Diencephalon (tissue), 1 donor: Measurements from ENCODE around the gene SLC1A5. TPM values are rescaled to one million over a fixed set of nuclear protein-coding genes. Genes with fewer than 3 reads are reported as not detected.

Experiments
- small RNA-seq: library from RNA; depleted of rRNA; stranded (forward); fragments of <200 nt; gene quantifications from one replicate; pipeline ENCODE3, GENCODE V24; 2014
- total RNA-seq: library from RNA; depleted of rRNA; stranded (reverse); fragments of >200 nt; gene quantifications from one replicate; pipeline ENCODE4 v1.2.3, GENCODE V29; 2014

The SLC1A5 gene
- 4.4 TPM for total RNA-seq

DNA sequence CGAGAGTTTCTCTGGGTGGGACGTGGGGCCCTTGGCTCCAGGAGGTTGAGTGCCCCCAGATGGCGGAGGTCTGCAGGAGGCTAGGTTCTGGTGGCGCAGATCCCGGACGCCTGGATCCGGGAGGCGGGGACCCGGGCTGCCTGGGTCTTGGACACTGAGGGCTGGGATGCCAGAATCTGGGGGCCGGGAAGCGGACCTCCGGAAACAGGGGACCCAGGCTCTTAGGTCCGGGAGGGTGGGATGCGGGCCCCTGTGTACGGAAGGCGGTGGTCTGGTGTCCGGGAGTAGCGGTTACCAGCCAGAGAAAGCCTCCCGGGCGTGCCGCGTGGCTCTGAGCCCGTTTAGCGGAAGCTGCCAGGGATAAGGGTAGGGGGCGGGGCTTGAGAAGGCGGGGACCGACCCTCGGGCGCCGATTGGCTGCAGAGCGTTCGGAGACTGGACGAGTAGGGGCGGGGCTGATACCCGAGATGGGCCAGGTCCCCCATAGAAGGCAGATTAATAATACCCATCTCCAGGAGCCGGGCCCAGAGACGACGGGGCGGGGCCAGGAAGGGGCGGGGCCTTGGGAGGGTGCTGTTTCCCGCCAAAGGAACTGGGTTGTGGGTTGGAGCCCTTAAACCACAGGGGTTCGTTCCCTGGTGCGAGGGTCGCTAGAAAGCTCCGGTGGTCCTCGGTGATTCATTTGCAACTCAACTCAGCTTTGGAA, at the start of gene SLC1A5:
Gene SLC1A5, minus strand, starts transcription at position 333 of the 706 bp plus-strand sequence. CDS start 629 bp downstream, outside the sequence.

DNA sequence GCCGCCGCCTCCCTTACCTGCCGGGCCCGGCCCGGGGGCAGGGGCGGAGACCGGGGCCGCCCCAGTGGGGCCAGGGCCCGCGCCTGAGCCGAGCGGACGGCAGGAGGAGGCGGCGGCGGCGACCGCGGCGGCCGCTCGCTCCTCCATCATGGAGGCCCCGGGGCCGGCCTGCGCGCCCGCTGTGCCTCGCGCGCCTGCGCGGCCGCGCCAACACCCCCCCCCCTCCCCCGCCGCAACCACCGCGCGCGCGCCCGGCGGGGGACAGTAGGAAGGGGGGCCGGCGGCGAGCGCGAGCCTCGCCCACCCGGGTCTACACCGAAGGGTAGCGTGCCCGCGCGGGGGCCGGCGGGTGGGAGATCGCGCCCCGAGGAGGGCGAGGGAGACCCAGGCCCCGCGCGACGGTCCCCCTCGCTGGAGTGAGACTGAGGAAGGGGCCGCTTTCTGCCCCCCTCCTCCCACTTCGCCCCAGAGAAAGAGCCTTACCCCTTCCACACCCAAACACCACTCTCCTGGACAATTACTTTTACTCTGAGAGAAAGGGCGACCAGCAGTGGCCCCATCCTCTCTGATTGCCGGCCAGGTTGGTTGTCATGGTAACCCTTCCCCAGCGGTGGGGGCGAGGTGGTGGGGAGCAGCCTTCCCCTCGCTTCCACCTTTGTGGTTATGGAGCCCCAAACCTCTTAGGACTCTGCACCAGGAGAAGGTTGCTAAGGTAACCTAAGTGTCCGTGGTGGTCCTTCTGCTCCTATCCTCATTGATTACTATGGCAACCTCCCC, 41.9 kb downstream of the SLC1A5 start, which contains the start of gene STRN4:
Gene STRN4, minus strand, starts transcription at position 170 of the 777 bp plus-strand sequence. Its CDS starts 20 bp downstream, at position 150.

DNA sequence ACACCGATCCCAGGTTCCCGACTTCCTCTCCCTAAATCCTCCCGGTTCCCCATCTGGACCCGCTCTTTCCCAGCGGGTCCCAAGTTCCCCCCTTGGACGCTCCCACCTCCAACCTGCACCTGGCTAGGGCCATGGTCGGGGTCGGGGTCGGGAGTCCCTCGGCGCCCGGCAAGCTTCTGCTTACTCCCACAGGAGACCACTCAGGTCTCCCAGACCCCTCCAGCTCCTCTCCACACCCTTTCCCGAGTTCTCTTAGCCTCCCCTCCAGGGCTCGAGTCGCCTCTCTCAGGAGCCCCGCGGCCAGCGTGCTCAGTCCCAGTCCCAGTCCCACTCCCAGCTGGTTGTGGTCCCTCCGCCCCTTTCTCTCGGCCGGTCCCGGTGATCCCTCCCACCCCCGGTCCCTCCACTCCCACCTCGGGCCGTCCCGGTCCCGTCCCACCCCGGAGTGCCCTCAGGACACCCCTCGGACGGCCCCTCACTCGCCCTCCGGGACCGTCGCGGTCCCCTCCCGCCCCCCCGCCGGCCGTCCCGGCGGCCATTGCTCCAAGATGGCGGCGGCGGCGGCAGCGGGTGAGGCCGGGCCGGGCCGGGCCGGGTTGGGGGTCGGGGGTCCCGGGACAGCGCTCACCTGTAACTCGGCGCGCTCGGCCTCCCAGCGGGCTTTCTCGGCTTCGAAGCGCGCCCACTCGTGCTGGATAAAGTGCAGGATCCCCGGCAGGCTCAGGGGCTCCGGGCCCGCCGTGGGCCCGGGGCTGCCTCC, 42.7 kb downstream of the SLC1A5 start, which contains the start of gene FKRP:
Gene FKRP, plus strand, starts transcription at position 537 of the 760 bp plus-strand sequence. CDS start 9,394 bp downstream, outside the sequence.

Small RNAs within 50 kb of the gene (small RNA-seq; reads per million reads assigned to genes)
- gene AC008622.3 (not detected), gene HNRNPMP2 (not detected), gene RF00019 (not detected)

Other genes with a start within 250 kb of the SLC1A5 start
- gene CALM3, start 187.3 kb downstream of the SLC1A5 start, total RNA-seq, result 544 TPM
- gene PTGIR, start 163.5 kb downstream of the SLC1A5 start, total RNA-seq, result 0.23 TPM
- not detected for gene GNG8, start 152.4 kb downstream of the SLC1A5 start, total RNA-seq
- gene DACT3, start 127.4 kb downstream of the SLC1A5 start, total RNA-seq, result 24.0 TPM
- 6.7 TPM for gene PRKD2, start 71.5 kb downstream of the SLC1A5 start, total RNA-seq
- 18.2 TPM for gene FKRP, start 42.5 kb downstream of the SLC1A5 start, total RNA-seq
- 93.0 TPM for gene STRN4, start 42.1 kb downstream of the SLC1A5 start, total RNA-seq
- 82.1 TPM for gene AP2S1, start 62.3 kb upstream of the SLC1A5 start, total RNA-seq
- 108 TPM for gene ARHGAP35, start 72.4 kb upstream of the SLC1A5 start, total RNA-seq
- gene NPAS1, start 231.2 kb upstream of the SLC1A5 start, total RNA-seq, result 3.5 TPM